Neural progenitor cell (in vitro differentiated cells): ENCODE results near the gene FBXL14. TPM values are rescaled to one million over a fixed set of nuclear protein-coding genes. Genes with fewer than 3 reads are reported as not detected.

Experiments
- DNase-seq: peaks from one replicate; pipeline ENCODE4 v3.0.0-alpha.2; 2016; ENCODE audit warnings: low spot score
- H2AFZ ChIP-seq: fragments of 200-600 bp; sonication (generic); replicated peaks from 2 replicates; pipeline ENCODE4 v1.6.1; 2016; ENCODE audit warnings: antibody characterized with exemption
- H3F3A ChIP-seq: fragments of 200-600 bp; sonication (generic); 2 replicates; pipeline ENCODE4 v1.6.1; 2016; ENCODE audit warnings: antibody characterized with exemption, low read depth
- H3K27ac ChIP-seq: fragments of 200-600 bp; sonication (generic); 2 replicates; pipeline ENCODE4 v1.5.1; 2016; ENCODE audit warnings: mild to moderate bottlenecking
- H3K27me3 ChIP-seq: fragments of 200-600 bp; sonication (generic); 2 replicates; pipeline ENCODE4 v1.6.1; 2016; ENCODE audit warnings: mild to moderate bottlenecking, moderate library complexity
- H3K36me3 ChIP-seq: fragments of 200-600 bp; sonication (generic); 2 replicates; pipeline ENCODE4 v1.5.1; 2016
- H3K4me1 ChIP-seq: fragments of 200-600 bp; sonication (generic); 2 replicates; pipeline ENCODE4 v1.6.1; 2016; ENCODE audit warnings: mixed run types
- H3K4me2 ChIP-seq: fragments of 200-600 bp; sonication (generic); 2 replicates; pipeline ENCODE4 v1.6.1; 2016
- H3K4me3 ChIP-seq: fragments of 200-600 bp; sonication (generic); 2 replicates; pipeline ENCODE4 v1.5.1; 2016
- H3K79me2 ChIP-seq: fragments of 200-600 bp; sonication (generic); 2 replicates; pipeline ENCODE4 v1.6.1; 2016; ENCODE audit warnings: low read depth
- H3K9ac ChIP-seq: fragments of 200-600 bp; sonication (generic); 2 replicates; pipeline ENCODE4 v1.6.1; 2016
- H3K9me3 ChIP-seq: fragments of 200-600 bp; sonication (generic); 2 replicates; pipeline ENCODE4 v1.5.1; 2016; ENCODE audit warnings: low read depth
- H4K20me1 ChIP-seq: fragments of 200-600 bp; sonication (generic); 2 replicates; pipeline ENCODE4 v1.6.1; 2016; ENCODE audit warnings: low read depth
- H3K27ac Mint-ChIP-seq: 3 replicates; pipeline ENCODE4 v1.8.0; 2021; ENCODE audit warnings: mixed read lengths
- H3K27me3 Mint-ChIP-seq: 2 replicates; pipeline ENCODE4 v1.8.0; 2022; ENCODE audit warnings: low read depth, mild to moderate bottlenecking, inconsistent platforms, moderate library complexity, mixed read lengths; ENCODE audit not compliant: insufficient read depth
- H3K36me3 Mint-ChIP-seq: 3 replicates; pipeline ENCODE4 v1.8.0; 2021; ENCODE audit warnings: mixed read lengths
- H3K4me1 Mint-ChIP-seq: 3 replicates; pipeline ENCODE4 v1.8.0; 2021; ENCODE audit warnings: mixed read lengths
- H3K4me3 Mint-ChIP-seq: 3 replicates; pipeline ENCODE4 v1.8.0; 2021; ENCODE audit warnings: mild to moderate bottlenecking, moderate library complexity, mixed read lengths
- H3K9me3 Mint-ChIP-seq: 3 replicates; pipeline ENCODE4 v1.8.0; 2020; ENCODE audit warnings: mixed read lengths
- CTCF ChIP-seq: fragments of 200-600 bp; sonication (generic); IDR thresholded peaks from 2 replicates; pipeline ENCODE4 v1.5.1; 2017; ENCODE audit warnings: antibody characterized with exemption, mild to moderate bottlenecking
- EZH2 ChIP-seq: fragments of 200-600 bp; sonication (generic); IDR thresholded peaks from 2 replicates; pipeline ENCODE4 v1.6.1; 2017; ENCODE audit warnings: antibody characterized with exemption, mild to moderate bottlenecking, moderate library complexity
- EZH2phosphoT487 ChIP-seq: fragments of 200-600 bp; sonication (generic); IDR thresholded peaks from 2 replicates; pipeline ENCODE4 v1.6.1; 2017; ENCODE audit warnings: antibody characterized with exemption
- total RNA-seq: library from RNA; depleted of rRNA; stranded (reverse); fragments of >200 nt; gene quantifications from 2 replicates; pipeline ENCODE4 v1.2.3, GENCODE V29; 2015; ENCODE audit warnings: low replicate concordance

FBXL14 gene
- total RNA-seq, 1 donor from 2014 or later, result 27.3 TPM

- Histone ChIP-seq H3K9ac (no peak overlapping the region), H3K36me3 (no peaks in the 10 kb centered on the region), H4K20me1 (peaks cover 16% of the 10 kb centered on the region), H3K79me2 (peaks cover 88% of the 10 kb centered on the region), H3K27me3 (no peaks in the 10 kb centered on the region), H3K4me2 (no peak overlapping the region), H3K4me3 (no peak overlapping the region), H3K4me1 (peaks cover 18% of the 10 kb centered on the region), H3F3A (peaks cover 21% of the 10 kb centered on the region), H3K9me3 (peaks cover 4% of the 10 kb centered on the region), H2AFZ (no peak overlapping the region), H3K27ac (no peak overlapping the region)
- H3K27ac Mint-ChIP-seq, result peak overlapping the region; percentile 1
- H3K4me3 Mint-ChIP-seq, result no peak overlapping the region
- no peaks in the 10 kb centered on the region for H3K27me3 Mint-ChIP-seq
- peaks cover 14% of the 10 kb centered on the region for H3K4me1 Mint-ChIP-seq
- H3K9me3 Mint-ChIP-seq, result peaks cover 32% of the 10 kb centered on the region
- peaks cover 19% of the 10 kb centered on the region for H3K36me3 Mint-ChIP-seq
- TF ChIP-seq CTCF (no peak), EZH2 (no peak), EZH2phosphoT487 (no peak)
- DNase-seq, result no peak
Observed at GRCh38 chr12:1553987-1554982, 40.1 kb downstream of the FBXL14 start.

- H3K9me3 ChIP-seq, result peaks cover 4% of the 10 kb centered on the region
- Mint-ChIP-seq H3K36me3 (peaks cover 23% of the 10 kb centered on the region), H3K9me3 (peaks cover 36% of the 10 kb centered on the region), H3K27me3 (no peaks in the 10 kb centered on the region), H3K4me3 (no peak overlapping the region), H3K4me1 (peaks cover 14% of the 10 kb centered on the region), H3K27ac (no peak overlapping the region)
- H3K36me3 ChIP-seq, result no peaks in the 10 kb centered on the region
- peaks cover 16% of the 10 kb centered on the region for H3K4me1 ChIP-seq
- H2AFZ ChIP-seq, result no peak overlapping the region
- H3K4me2 ChIP-seq, result no peak overlapping the region
- H3F3A ChIP-seq, result peaks cover 21% of the 10 kb centered on the region
- H3K9ac ChIP-seq, result no peak overlapping the region
- peaks cover 92% of the 10 kb centered on the region for H3K79me2 ChIP-seq
- H3K4me3 ChIP-seq, result no peak overlapping the region
- no peak for DNase-seq
- H4K20me1 ChIP-seq, result peaks cover 13% of the 10 kb centered on the region
- no peaks in the 10 kb centered on the region for H3K27me3 ChIP-seq
- H3K27ac ChIP-seq, result no peak overlapping the region
- TF ChIP-seq EZH2phosphoT487 (no peak), EZH2 (no peak), CTCF (no peak)
Observed at GRCh38 chr12:1553536-1553935, 40.8 kb downstream of the FBXL14 start.

GRCh38 chr12:1552911-1553491 is 41.4 kb downstream of the FBXL14 start:
- Histone ChIP-seq H3K9me3 (peaks cover 4% of the 10 kb centered on the region), H2AFZ (no peak overlapping the region), H3F3A (peaks cover 18% of the 10 kb centered on the region), H4K20me1 (peaks cover 13% of the 10 kb centered on the region), H3K36me3 (no peaks in the 10 kb centered on the region), H3K4me1 (peaks cover 16% of the 10 kb centered on the region), H3K27me3 (no peaks in the 10 kb centered on the region), H3K4me2 (peak overlapping the region; percentile 60), H3K27ac (peak overlapping the region; percentile 77), H3K4me3 (no peak overlapping the region), H3K9ac (no peak overlapping the region), H3K79me2 (peaks cover 93% of the 10 kb centered on the region)
- no peak overlapping the region for H3K27ac Mint-ChIP-seq
- DNase-seq, result no peak
- no peak for TF ChIP-seq EZH2phosphoT487
- TF ChIP-seq EZH2, result no peak
- TF ChIP-seq CTCF, result no peak
- H3K9me3 Mint-ChIP-seq, result peaks cover 39% of the 10 kb centered on the region
- H3K27me3 Mint-ChIP-seq, result peaks cover 4% of the 10 kb centered on the region
- no peak overlapping the region for H3K4me3 Mint-ChIP-seq
- peaks cover 14% of the 10 kb centered on the region for H3K4me1 Mint-ChIP-seq
- H3K36me3 Mint-ChIP-seq, result peaks cover 25% of the 10 kb centered on the region
